GM23248 (cell line): ENCODE data around the gene HABP2.

ENCODE experiments used
- EZH2 ChIP-seq: fragments of 200-600 bp; sonication (generic); IDR thresholded peaks from 2 replicates; pipeline ENCODE4 v1.6.1; 2018; ENCODE audit warnings: antibody characterized with exemption, mild to moderate bottlenecking; ENCODE audit not compliant: insufficient read depth, poor library complexity, severe bottlenecking
- EZH2phosphoT487 ChIP-seq: fragments of 200-600 bp; sonication (generic); IDR thresholded peaks from 2 replicates; pipeline ENCODE4 v1.6.1; 2018; ENCODE audit warnings: antibody characterized with exemption, moderate library complexity, mild to moderate bottlenecking, low read depth; ENCODE audit not compliant: insufficient read depth

GRCh38 chr10:113578773-113579172, 25.9 kb downstream of the HABP2 start:
- TF ChIP-seq EZH2 (no peak), EZH2phosphoT487 (no peak)
